ENCODE data around the gene SRSF4. TPM values are rescaled to one million over a fixed set of nuclear protein-coding genes. Genes with fewer than 3 reads are reported as not detected.
A peak's percentile ranks its signal among the peaks of the same experiment; 100 is the strongest.
"Not testable (repeated sequence)": the region's sequence is repeated elsewhere in the genome, so short reads cannot be mapped to it uniquely, and the experiment has no call there.

The SRSF4 gene
- total and polyA plus RNA-seq, 3 experiments from 2014 or later, result 112 to 119 (median 115) TPM

DNA sequence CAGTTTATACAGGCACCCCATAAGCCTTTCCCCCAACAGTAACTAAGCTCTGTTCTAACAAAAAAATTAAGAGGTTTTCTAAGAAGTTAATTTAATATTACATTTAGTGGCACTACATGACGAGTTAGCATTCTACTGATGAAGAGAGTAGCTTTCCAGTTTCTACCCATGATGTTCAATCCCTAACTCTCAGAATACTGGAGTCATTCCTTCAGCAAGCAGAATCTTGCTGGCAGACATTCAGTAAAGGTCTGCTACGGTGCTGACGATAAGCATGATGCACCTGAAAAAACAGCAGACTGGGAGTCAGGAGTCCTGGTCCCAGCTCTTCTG lies 24.5 kb downstream of the SRSF4 start:
- peak overlapping the region in 1 of 8 donors; percentile 24 for H3K27ac Mint-ChIP-seq
- H3K4me1 ChIP-seq (ENCODE audit: insufficient read depth, low read length), result peaks cover 6% of the 10 kb centered on the region

GRCh38 chr1:29156543-29157268 lies 25.0 kb downstream of the SRSF4 start:
- H3K27ac Mint-ChIP-seq, result peak overlapping the region in 1 of 8 donors; percentile 24
- H3K9me3 Mint-ChIP-seq, result no peaks in the 10 kb centered on the region
- Histone ChIP-seq H3K4me3 (ENCODE audit: low read length) (no peak overlapping the region), H3K27me3 (ENCODE audit: insufficient read depth, low read length, poor library complexity, severe bottlenecking) (no peaks in the 10 kb centered on the region), H3K9me3 (ENCODE audit: low read length) (no peaks in the 10 kb centered on the region), H3K36me3 (ENCODE audit: insufficient read depth, low read length) (peaks cover 73% of the 10 kb centered on the region), H3K27ac (ENCODE audit: low read depth, low read length) (peak overlapping the region; percentile 79), H3K4me1 (ENCODE audit: insufficient read depth, low read length) (peaks cover 1% of the 10 kb centered on the region)
- H3K4me1 Mint-ChIP-seq, result peaks cover 14 to 19% (median 16%) of the 10 kb centered on the region in 3 donors
- peaks cover under 1 to 88% (median 21%) of the 10 kb centered on the region in 3 donors for H3K36me3 Mint-ChIP-seq
- ChIA-PET CTCF (interaction anchor here (0.6 to 1.2 kb wide), 4 partner anchors 11 to 273 kb away, joined by 3 to 4 read pairs (median 4); no protein-coding TSS in a partner anchor), POLR2A (no interaction called here)
- H3K27me3 Mint-ChIP-seq, result no peaks in the 10 kb centered on the region
- no peak overlapping the region for H3K4me3 Mint-ChIP-seq
- DNase-seq, result no peak

More for the DNA sequence above, 24.5 kb downstream of the SRSF4 start:
- Histone ChIP-seq H3K4me3 (ENCODE audit: low read length) (no peak overlapping the region), H3K36me3 (ENCODE audit: insufficient read depth, low read length) (peaks cover 68% of the 10 kb centered on the region), H3K27me3 (ENCODE audit: insufficient read depth, low read length, poor library complexity, severe bottlenecking) (no peaks in the 10 kb centered on the region), H3K27ac (ENCODE audit: low read depth, low read length) (peak overlapping the region; percentile 79), H3K9me3 (ENCODE audit: low read length) (no peaks in the 10 kb centered on the region)
- no peak for DNase-seq
- Mint-ChIP-seq H3K4me3 (no peak overlapping the region), H3K9me3 (no peaks in the 10 kb centered on the region), H3K27me3 (no peaks in the 10 kb centered on the region), H3K36me3 (peaks cover 0 to 87% (median 17%) of the 10 kb centered on the region in 3 donors), H3K4me1 (peaks cover 15 to 22% (median 20%) of the 10 kb centered on the region in 3 donors)
- CTCF ChIA-PET, result interaction anchor here (0.6 to 1.2 kb wide), 4 partner anchors 10 to 273 kb away, joined by 3 to 4 read pairs (median 4); no protein-coding TSS in a partner anchor
- POLR2A ChIA-PET, result no interaction called here

DNA sequence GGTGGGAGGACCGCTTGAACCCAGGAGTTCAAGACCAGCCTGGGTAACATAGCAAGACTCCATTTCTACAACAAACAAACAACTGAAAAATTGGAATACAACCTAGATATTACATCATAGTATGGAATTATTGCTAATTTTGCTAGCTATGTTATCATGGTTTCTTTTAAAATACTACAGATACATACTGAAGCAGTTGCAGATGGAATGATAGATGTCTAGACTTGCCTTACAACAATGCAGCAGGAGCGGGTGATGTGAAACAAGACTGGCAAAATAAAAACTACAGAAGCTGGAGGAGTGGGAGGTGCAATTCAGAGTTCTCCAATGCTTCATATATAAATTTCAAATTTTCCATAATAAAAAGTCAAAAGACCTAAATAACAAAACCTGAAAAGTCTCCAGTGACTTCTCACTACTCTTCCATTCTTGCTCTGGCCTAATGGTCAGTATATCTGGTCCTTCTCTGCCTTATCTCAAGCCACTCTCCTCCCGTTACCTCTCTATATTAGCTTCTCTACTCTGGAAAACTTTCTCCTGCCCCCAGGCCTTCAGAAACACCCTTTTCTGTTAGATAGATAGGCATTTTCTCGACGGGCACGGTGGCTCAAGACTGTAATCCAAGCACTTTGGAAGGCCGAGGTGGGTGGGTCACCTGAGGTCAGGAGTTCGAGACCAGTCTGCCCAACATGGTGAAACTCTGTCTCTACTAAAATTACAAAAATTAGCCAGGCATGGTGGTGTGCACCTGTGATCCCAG lies 29.5 kb downstream of the SRSF4 start:
- no peak for DNase-seq
- Histone ChIP-seq H3K4me1 (ENCODE audit: insufficient read depth, low read length) (no peaks in the 10 kb centered on the region), H3K27me3 (ENCODE audit: insufficient read depth, low read length, poor library complexity, severe bottlenecking) (no peaks in the 10 kb centered on the region), H3K27ac (ENCODE audit: low read depth, low read length) (no peak overlapping the region), H3K36me3 (ENCODE audit: insufficient read depth, low read length) (peaks cover 84% of the 10 kb centered on the region), H3K9me3 (ENCODE audit: low read length) (no peaks in the 10 kb centered on the region), H3K4me3 (ENCODE audit: low read length) (no peak overlapping the region)
- no peak overlapping the region for H3K4me3 Mint-ChIP-seq
- peaks cover 4 to 6% (median 4%) of the 10 kb centered on the region in 3 donors for H3K4me1 Mint-ChIP-seq
- CTCF ChIA-PET, result no interaction called here
- POLR2A ChIA-PET, result no interaction called here
- H3K27me3 Mint-ChIP-seq, result no peaks in the 10 kb centered on the region
- H3K27ac Mint-ChIP-seq, result peak overlapping the region in 2 of 8 donors; percentile 7 to 16
- no peaks in the 10 kb centered on the region for H3K9me3 Mint-ChIP-seq
- peaks cover 34 to 96% (median 40%) of the 10 kb centered on the region in 3 donors for H3K36me3 Mint-ChIP-seq

GRCh38 chr1:29150346-29150745 lies 31.4 kb downstream of the SRSF4 start:
- POLR2A ChIA-PET; H3K27me3 ChIP-seq (ENCODE audit: insufficient read depth, low read length, poor library complexity, severe bottlenecking): not testable (repeated sequence)

GRCh38 chr1:29148656-29149491 lies 32.8 kb downstream of the SRSF4 start:
- Mint-ChIP-seq H3K9me3 (no peaks in the 10 kb centered on the region), H3K4me3 (peak overlapping the region in 1 of 7 donors; percentile 18), H3K27me3 (no peaks in the 10 kb centered on the region), H3K4me1 (peaks cover 0 to 7% (median 4%) of the 10 kb centered on the region in 3 donors), H3K36me3 (peaks cover 45 to 90% (median 49%) of the 10 kb centered on the region in 3 donors), H3K27ac (peak overlapping the region in 2 of 8 donors; percentile 9 to 11)
- ChIA-PET CTCF (interaction anchor here (0.7 kb wide), 1 partner anchor 26 kb away, joined by 3 read pairs; no protein-coding TSS in a partner anchor), POLR2A (no interaction called here)
- H3K36me3 ChIP-seq (ENCODE audit: insufficient read depth, low read length), result peaks cover 64% of the 10 kb centered on the region
- no peak for DNase-seq
- no peaks in the 10 kb centered on the region for H3K27me3 ChIP-seq (ENCODE audit: insufficient read depth, low read length, poor library complexity, severe bottlenecking)
- no peaks in the 10 kb centered on the region for H3K9me3 ChIP-seq (ENCODE audit: low read length)
- H3K4me3 ChIP-seq (ENCODE audit: low read length), result no peak overlapping the region
- no peak overlapping the region for H3K27ac ChIP-seq (ENCODE audit: low read depth, low read length)
- no peaks in the 10 kb centered on the region for H3K4me1 ChIP-seq (ENCODE audit: insufficient read depth, low read length)

More at GRCh38 chr1:29150346-29150745, 31.4 kb downstream of the SRSF4 start:
- H3K36me3 ChIP-seq (ENCODE audit: insufficient read depth, low read length), result peaks cover 79% of the 10 kb centered on the region
- H3K4me1 Mint-ChIP-seq; H3K4me1 ChIP-seq (ENCODE audit: insufficient read depth, low read length); H3K9me3 ChIP-seq (ENCODE audit: low read length); H3K27me3 Mint-ChIP-seq; H3K4me3 ChIP-seq (ENCODE audit: low read length); H3K9me3 Mint-ChIP-seq; DNase-seq; H3K4me3 Mint-ChIP-seq; H3K27ac ChIP-seq (ENCODE audit: low read depth, low read length); CTCF ChIA-PET: not testable (repeated sequence)
- Mint-ChIP-seq H3K36me3 (peaks cover 43 to 97% (median 48%) of the 10 kb centered on the region in 3 donors), H3K27ac (peak overlapping the region in 1 of 8 donors; percentile 50)

GRCh38 chr1:29145739-29146437 lies 35.8 kb downstream of the SRSF4 start:
- ChIA-PET POLR2A (no interaction called here), CTCF (no interaction called here)
- DNase-seq, result no peak
- Mint-ChIP-seq H3K27me3 (no peaks in the 10 kb centered on the region), H3K27ac (peak overlapping the region in 4 of 8 donors; percentile 4 to 81 (median 34)), H3K4me1 (peaks cover 0 to 7% (median 4%) of the 10 kb centered on the region in 3 donors), H3K36me3 (peaks cover 33 to 62% (median 43%) of the 10 kb centered on the region in 3 donors), H3K9me3 (no peaks in the 10 kb centered on the region), H3K4me3 (no peak overlapping the region)
- no peaks in the 10 kb centered on the region for H3K4me1 ChIP-seq (ENCODE audit: insufficient read depth, low read length)
- H3K9me3 ChIP-seq (ENCODE audit: low read length), result no peaks in the 10 kb centered on the region
- H3K27me3 ChIP-seq (ENCODE audit: insufficient read depth, low read length, poor library complexity, severe bottlenecking), result no peaks in the 10 kb centered on the region
- H3K27ac ChIP-seq (ENCODE audit: low read depth, low read length), result no peak overlapping the region
- no peak overlapping the region for H3K4me3 ChIP-seq (ENCODE audit: low read length)
- peaks cover 35% of the 10 kb centered on the region for H3K36me3 ChIP-seq (ENCODE audit: insufficient read depth, low read length)

- no peaks in the 10 kb centered on the region for H3K9me3 Mint-ChIP-seq
- no peak overlapping the region for H3K4me3 ChIP-seq (ENCODE audit: low read length)
These were observed 37.5 kb downstream of the SRSF4 start for GRCh38 chr1:29144178-29144577.

More at GRCh38 chr1:29144178-29144577, 37.5 kb downstream of the SRSF4 start:
- Mint-ChIP-seq H3K27me3 (no peaks in the 10 kb centered on the region), H3K36me3 (peaks cover 27 to 45% (median 35%) of the 10 kb centered on the region in 3 donors), H3K4me3 (no peak overlapping the region), H3K27ac (no peak overlapping the region), H3K4me1 (peaks cover 0 to 7% (median 4%) of the 10 kb centered on the region in 3 donors)
- no peaks in the 10 kb centered on the region for H3K4me1 ChIP-seq (ENCODE audit: insufficient read depth, low read length)
- H3K9me3 ChIP-seq (ENCODE audit: low read length), result no peaks in the 10 kb centered on the region
- peaks cover 21% of the 10 kb centered on the region for H3K36me3 ChIP-seq (ENCODE audit: insufficient read depth, low read length)
- H3K27ac ChIP-seq (ENCODE audit: low read depth, low read length), result no peak overlapping the region
- POLR2A ChIA-PET, result no interaction called here
- no peaks in the 10 kb centered on the region for H3K27me3 ChIP-seq (ENCODE audit: insufficient read depth, low read length, poor library complexity, severe bottlenecking)
- DNase-seq, result no peak
- CTCF ChIA-PET, result interaction anchor here (0.8 kb wide), 1 partner anchor 13 kb away, joined by 3 read pairs; no protein-coding TSS in a partner anchor

All from CD8-positive, alpha-beta memory T cell (primary cell).